A549 (cell line): Measurements from ENCODE around the gene CPEB4.

ENCODE experiments used
- CTCF ChIP-seq: fragments of >200 bp; sonication (Bioruptor Twin); formaldehyde crosslinking; IDR thresholded peaks from 3 replicates; pipeline ENCODE4 v1.5.1; 2016
- POLR2A ChIP-seq: IDR thresholded peaks from 2 replicates; pipeline ENCODE4 v1.6.1; 2012; ENCODE audit warnings: mild to moderate bottlenecking, low read length
- REST ChIP-seq: fragments of 200-600 bp; sonication (generic); IDR thresholded peaks from 2 replicates; pipeline ENCODE4 v1.6.1; 2016; ENCODE audit warnings: antibody characterized with exemption, mild to moderate bottlenecking, moderate library complexity

GRCh38 chr5:173972607-173972924, 84.4 kb downstream of the CPEB4 start:
- TF ChIP-seq CTCF (no peak), POLR2A (no peak), REST (no peak)
